Uterus (tissue), 4 donors: ENCODE results near the gene ZNF550. TPM values are rescaled to one million over a fixed set of nuclear protein-coding genes. Genes with fewer than 3 reads are reported as not detected.

ENCODE experiments used
- DNase-seq, 2 donors: peaks; one replicate each; pipeline ENCODE4 v3.0.0-alpha.2; 2019 to 2020
- H3K27ac ChIP-seq, 2 donors: fragments of 200-600 bp; sonication (generic); 1 replicate in 1 of 2; 2 replicates in 1 of 2; pipeline ENCODE4 v1.5.1; 2016 to 2018
- H3K27me3 ChIP-seq, 2 donors: fragments of 200-600 bp; sonication (generic); one replicate each; pipeline ENCODE4 v1.5.1; 2018 to 2019; ENCODE audit warnings: control low read depth in 1 of 2
- H3K36me3 ChIP-seq, 2 donors: fragments of 200-600 bp; sonication (generic); one replicate each; pipeline ENCODE4 v1.5.1; 2019; ENCODE audit warnings: control low read depth in 1 of 2
- H3K4me1 ChIP-seq, 2 donors: fragments of 200-600 bp; sonication (generic); one replicate each; pipeline ENCODE4 v1.5.1; 2018 to 2019; ENCODE audit warnings: control low read depth in 1 of 2
- H3K4me3 ChIP-seq, 2 donors: fragments of 200-600 bp; sonication (generic); 1 replicate in 1 of 2; 2 replicates in 1 of 2; pipeline ENCODE4 v1.5.1; 2018 to 2019; ENCODE audit warnings: mild to moderate bottlenecking in 1 of 2
- H3K9me3 ChIP-seq, 2 donors: fragments of 200-600 bp; sonication (generic); one replicate each; pipeline ENCODE4 v1.5.1; 2019; ENCODE audit warnings: control low read depth in 1 of 2
- CTCF ChIP-seq, 4 experiments: fragments of 200-600 bp in 2 of 4; fragments of 450-650 bp in 2 of 4; sonication (generic) in 2 of 4; IDR thresholded peaks; one replicate each; pipeline ENCODE4 v1.5.1; 2016 to 2019; ENCODE audit warnings: antibody characterized with exemption in 4 of 4, mild to moderate bottlenecking in 2 of 4, moderate library complexity in 1 of 4
- POLR2A ChIP-seq, 2 donors: fragments of 450-650 bp; IDR thresholded peaks; one replicate each; pipeline ENCODE4 v1.6.1; 2016; ENCODE audit warnings: antibody characterized with exemption in 2 of 2, mild to moderate bottlenecking in 1 of 2, moderate library complexity in 1 of 2
- intact Hi-C: fragments of 100-400 bp; cut with DNase I; formaldehyde crosslinking; loops from one replicate; pipeline ENCODE4 v1.15.1; 2023; ENCODE audit warnings: low total_unique reads
- total RNA-seq, 4 donors: library from RNA; depleted of rRNA in 3 of 4; stranded (reverse); fragments of >200 nt in 3 of 4; gene quantifications; one replicate each; pipeline versions ENCODE4 v1.1.0 to v1.2.4, GENCODE V29; 2014 to 2023
- donor health status: DM: yes; HTN: yes; CAD: no.

Gene ZNF550
- total RNA-seq, 4 donors from 2014 or later, result 4.4 to 25.6 (median 6.9) TPM

GRCh38 chr19:57583521-57584416 is 24.1 kb upstream of the ZNF550 start, which contains the start of gene ZIK1:
Gene ZIK1, plus strand, starts transcription at chr19:57584145. Its CDS starts 212 bp downstream, at chr19:57584357.
- TF ChIP-seq CTCF (IDR thresholded peaks at IDR 0.05) (peak in 1 of 4 experiments; percentile 14), POLR2A (IDR thresholded peaks at IDR 0.05) (no peak)
- Histone ChIP-seq H3K36me3 (no peaks in the 10 kb centered on the region), H3K4me1 (no peaks in the 10 kb centered on the region), H3K4me3 (peak within 1 kb of the TSS; percentile 58 to 69), H3K27me3 (no peaks in the 10 kb centered on the region), H3K27ac (peak within 1 kb of the TSS in 1 of 2 donors; percentile 23), H3K9me3 (peaks cover 0 to 28% of the 10 kb centered on the region in 2 donors)
- DNase-seq, result peak; percentile 84 to 88
- intact Hi-C loops, result no loop called here

- TF ChIP-seq CTCF (IDR thresholded peaks at IDR 0.05) (no peak), POLR2A (IDR thresholded peaks at IDR 0.05) (no peak)
- Histone ChIP-seq H3K27me3 (no peaks in the 10 kb centered on the region), H3K27ac (no peak overlapping the region), H3K4me3 (peak overlapping the region in 1 of 2 donors; percentile 69), H3K9me3 (peaks cover 0 to 22% of the 10 kb centered on the region in 2 donors), H3K4me1 (no peaks in the 10 kb centered on the region), H3K36me3 (no peaks in the 10 kb centered on the region)
- no peak for DNase-seq
- intact Hi-C loops, result no loop called here
Measured at GRCh38 chr19:57583104-57583520, 23.4 kb upstream of the ZNF550 start.

GRCh38 chr19:57578487-57579205 is 19.0 kb upstream of the ZNF550 start, which contains the start of gene ZNF416:
Gene ZNF416, minus strand, starts transcription at chr19:57578911. Its CDS starts 207 bp downstream, at chr19:57578704.
- peak in 1 of 2 donors; percentile 37 for TF ChIP-seq POLR2A (IDR thresholded peaks at IDR 0.05)
- peak in 2 of 4 experiments; percentile 7 to 45 for TF ChIP-seq CTCF (IDR thresholded peaks at IDR 0.05)
- DNase-seq, result peak; percentile 94 to 97
- Histone ChIP-seq H3K4me1 (no peaks in the 10 kb centered on the region), H3K36me3 (no peaks in the 10 kb centered on the region), H3K27me3 (no peaks in the 10 kb centered on the region), H3K4me3 (peak within 1 kb of the TSS; percentile 81 to 94), H3K9me3 (peaks cover 0 to 41% of the 10 kb centered on the region in 2 donors), H3K27ac (peak within 1 kb of the TSS; percentile 67 to 69)
- intact Hi-C loops, result no loop called here

GRCh38 chr19:57576661-57577060 is 17.0 kb upstream of the ZNF550 start:
- no peak overlapping the region for H3K4me3 ChIP-seq

More at GRCh38 chr19:57576661-57577060, 17.0 kb upstream of the ZNF550 start:
- Histone ChIP-seq H3K4me1 (no peaks in the 10 kb centered on the region), H3K9me3 (peaks cover 0 to 60% of the 10 kb centered on the region in 2 donors), H3K36me3 (no peaks in the 10 kb centered on the region), H3K27ac (no peak overlapping the region), H3K27me3 (no peaks in the 10 kb centered on the region)
- no peak for TF ChIP-seq POLR2A (IDR thresholded peaks at IDR 0.05)
- TF ChIP-seq CTCF (IDR thresholded peaks at IDR 0.05), result no peak
- intact Hi-C loops, result no loop called here
- DNase-seq, result no peak
